ENCODE measurements around the gene EGLN2. TPM values are rescaled to one million over a fixed set of nuclear protein-coding genes. Genes with fewer than 3 reads are reported as not detected.
"Not testable (repeated sequence)": the region's sequence is repeated elsewhere in the genome, so short reads cannot be mapped to it uniquely, and the experiment has no call there.

Gene EGLN2
- total RNA-seq, 1 donor from 2014 or later = 42.2 TPM

DNA sequence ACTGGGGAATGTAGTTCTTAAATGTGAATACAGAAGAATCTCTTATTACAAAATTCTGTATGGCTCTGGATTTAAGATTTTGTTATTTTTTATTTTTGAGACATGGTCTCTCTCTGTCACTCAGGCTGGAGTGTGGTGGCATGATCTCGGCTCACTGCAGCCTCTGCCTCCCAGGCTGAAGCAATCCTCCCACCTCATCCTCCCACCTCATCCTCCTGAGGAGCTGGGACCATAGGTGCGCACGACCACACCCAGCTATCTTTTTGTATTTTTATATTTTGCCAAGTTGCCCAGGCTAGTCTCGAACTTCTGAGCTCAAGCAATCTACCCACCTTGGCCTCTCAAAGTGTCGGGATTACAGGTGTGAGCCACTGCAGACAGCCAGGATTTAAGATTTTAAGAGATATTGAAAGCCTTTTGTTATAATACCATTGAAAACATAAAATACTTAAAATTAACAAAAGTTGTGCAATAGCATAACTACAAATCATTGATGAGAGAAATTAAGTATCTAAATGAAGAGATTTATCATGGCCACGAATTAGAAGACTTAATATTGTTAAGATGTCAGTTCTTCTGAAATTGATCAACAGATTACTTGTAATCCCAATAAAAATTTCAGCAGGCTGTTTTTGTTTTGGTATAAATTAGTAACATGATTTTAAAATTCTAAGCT lies 37.9 kb downstream of the EGLN2 start:
- no peak for DNase-seq (ENCODE audit: low spot score)
- no peak for ATAC-seq

GRCh38 chr19:40838477-40838876 lies 39.5 kb downstream of the EGLN2 start:
- ATAC-seq = not testable (repeated sequence)

GRCh38 chr19:40842012-40842411 lies 43.0 kb downstream of the EGLN2 start:
- peak; percentile 5 for ATAC-seq

More at GRCh38 chr19:40838477-40838876, 39.5 kb downstream of the EGLN2 start:
- DNase-seq (ENCODE audit: low spot score) = not testable (repeated sequence)

DNA sequence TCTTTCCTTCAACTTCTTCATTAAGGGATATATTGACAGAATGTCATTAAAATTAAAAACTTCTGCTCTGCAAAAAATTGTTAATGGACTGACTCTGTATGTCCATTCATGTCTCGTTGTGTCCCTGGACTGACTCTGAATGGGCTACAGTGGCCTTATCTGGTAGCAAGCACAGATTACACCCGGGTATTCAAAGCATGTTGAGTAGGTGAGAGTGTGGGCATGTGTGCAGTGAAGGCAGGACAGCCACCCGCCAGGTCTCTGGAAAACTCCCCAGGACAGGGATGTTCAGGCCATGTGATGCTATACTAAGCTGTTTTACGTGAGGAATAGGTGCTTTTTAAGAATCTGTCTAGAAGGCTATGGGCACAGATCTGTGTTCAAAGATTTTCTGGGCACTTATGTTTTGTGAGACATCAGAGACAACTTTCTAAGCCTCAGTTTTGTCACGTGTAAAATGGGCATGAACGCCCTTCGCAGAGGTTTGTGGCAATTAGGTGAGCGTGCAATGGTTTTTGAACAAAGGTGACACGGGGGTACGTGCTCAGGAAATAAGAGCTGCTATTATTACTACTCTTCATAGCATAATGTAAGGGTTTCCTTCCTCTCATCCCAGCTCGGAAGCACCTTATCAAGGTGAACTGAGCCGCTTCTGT lies 44.1 kb downstream of the EGLN2 start:
- DNase-seq (ENCODE audit: low spot score); ATAC-seq: not testable (repeated sequence)

More at GRCh38 chr19:40842012-40842411, 43.0 kb downstream of the EGLN2 start:
- DNase-seq (ENCODE audit: low spot score) = not testable (repeated sequence)

DNA sequence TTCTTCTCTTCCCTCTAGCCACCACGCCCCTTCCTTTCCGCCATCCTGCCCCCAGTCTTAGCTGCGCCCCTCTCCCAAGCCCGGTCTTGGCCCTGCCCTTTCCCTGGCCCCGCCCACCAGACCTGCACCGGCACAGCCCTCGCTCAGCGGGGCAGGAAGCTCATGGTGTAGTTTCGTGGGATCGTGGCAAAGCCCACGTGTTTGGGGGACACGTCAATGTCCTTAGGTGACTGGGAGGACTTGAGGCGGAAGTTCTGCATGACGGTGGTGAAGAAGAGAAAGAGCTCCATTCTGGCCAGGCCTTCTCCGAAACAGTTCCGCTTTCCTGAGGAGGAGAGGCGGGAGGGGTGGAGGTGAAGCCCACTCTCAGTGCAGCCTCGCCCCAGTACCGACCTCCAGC lies 44.7 kb downstream of the EGLN2 start:
- not testable (repeated sequence) for ATAC-seq; DNase-seq (ENCODE audit: low spot score)

DNA sequence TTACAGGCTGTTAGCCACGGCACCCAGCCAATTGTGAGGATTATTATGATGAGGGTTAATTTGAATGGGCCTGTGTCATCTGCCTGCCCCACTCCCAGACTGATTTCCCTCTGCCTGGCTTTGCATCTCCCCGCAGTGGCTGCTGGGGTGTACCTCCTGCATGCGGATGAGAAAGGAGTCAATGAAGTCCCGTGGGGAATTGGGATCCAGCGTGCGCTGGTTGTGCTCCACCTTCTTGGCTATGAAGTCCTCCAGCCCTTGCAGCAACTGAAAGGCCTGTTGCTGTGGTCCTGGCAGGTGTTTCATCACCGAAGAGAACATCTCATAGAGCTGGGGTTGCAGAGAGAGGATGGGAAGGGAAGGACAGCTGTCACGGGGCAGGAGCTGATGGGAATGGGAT lies 47.7 kb downstream of the EGLN2 start:
- DNase-seq (ENCODE audit: low spot score) = not testable (repeated sequence)
- ATAC-seq = peak; percentile 14

DNA sequence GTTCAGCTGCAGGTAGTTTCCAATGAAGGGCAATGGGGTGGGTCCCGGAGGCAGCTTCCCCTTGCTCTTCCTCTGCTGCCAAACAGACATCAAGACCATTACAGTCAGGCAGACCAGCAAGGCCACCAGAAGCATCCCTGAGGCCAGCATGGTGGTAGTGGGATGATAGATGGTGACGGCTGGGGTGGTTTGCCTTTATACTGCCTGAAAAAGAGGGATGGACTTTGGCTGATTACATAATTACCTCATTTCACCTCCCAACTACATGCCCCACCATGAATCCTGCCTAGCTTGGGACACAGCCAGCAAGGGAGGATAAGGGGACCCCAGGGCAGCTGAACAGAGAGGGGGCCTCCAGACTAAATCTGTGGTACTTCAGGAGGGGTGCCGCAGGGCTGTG lies 51.3 kb downstream of the EGLN2 start, which contains the start of gene CYP2A6:
Gene CYP2A6 (minus strand): TSS at position 171 of the 400 bp plus-strand sequence. CDS start 21 bp downstream, at position 150.
- ATAC-seq = peak; percentile 36
- peak; percentile 82 for DNase-seq (ENCODE audit: low spot score)

- ATAC-seq (peak; percentile 69), DNase-seq (ENCODE audit: low spot score) (peak; percentile 69)
Observed at GRCh38 chr19:40852467-40853152, 53.6 kb downstream of the EGLN2 start.

Other genes starting within 250 kb of the EGLN2 start
- gene SHKBP1, start 222.3 kb upstream of the EGLN2 start, total RNA-seq = 15.2 TPM
- gene LTBP4, start 197.8 kb upstream of the EGLN2 start, total RNA-seq = 41.6 TPM
- 21.7 TPM for gene NUMBL, start 108.5 kb upstream of the EGLN2 start, total RNA-seq
- 43.5 TPM for gene COQ8B, start 82.3 kb upstream of the EGLN2 start, total RNA-seq
- 7.0 TPM for gene ITPKC, start 82.1 kb upstream of the EGLN2 start, total RNA-seq
- 8.9 TPM for gene ACTMAP, start 48.7 kb upstream of the EGLN2 start, total RNA-seq
- 23.6 TPM for gene SNRPA, start 48.0 kb upstream of the EGLN2 start, total RNA-seq
- 0.43 TPM for gene MIA, start 23.7 kb upstream of the EGLN2 start, total RNA-seq
- 9.0 TPM for gene RAB4B, start 20.9 kb upstream of the EGLN2 start, total RNA-seq
- gene CYP2A6, start 51.3 kb downstream of the EGLN2 start, total RNA-seq = 2,152 TPM
- gene CYP2A7, start 83.0 kb downstream of the EGLN2 start, total RNA-seq = 485 TPM
- 801 TPM for gene CYP2B6, start 192.1 kb downstream of the EGLN2 start, total RNA-seq

All from left lobe of liver (tissue), 2 donors.